Left kidney (tissue), 2 donors: ENCODE results near the gene SMIM22. TPM values are rescaled to one million over a fixed set of nuclear protein-coding genes. Genes with fewer than 3 reads are reported as not detected.
A peak's percentile ranks its signal among the peaks of the same experiment; 100 is the strongest.
"Not testable (repeated sequence)": the region's sequence is repeated elsewhere in the genome, so short reads cannot be mapped to it uniquely, and the experiment has no call there.

Experiments used
- DNase-seq: peaks from one replicate; pipeline ENCODE4 v3.0.0-alpha.2; 2013
- polyA plus RNA-seq: library from polyadenylated mRNA; unstranded; fragments of 120-200 nt; gene quantifications from one replicate; pipeline ENCODE4 v1.2.1, GENCODE V29; 2013; ENCODE audit not compliant: insufficient read length

The SMIM22 gene
- polyA plus RNA-seq, 1 donor = 5.8 TPM

DNA sequence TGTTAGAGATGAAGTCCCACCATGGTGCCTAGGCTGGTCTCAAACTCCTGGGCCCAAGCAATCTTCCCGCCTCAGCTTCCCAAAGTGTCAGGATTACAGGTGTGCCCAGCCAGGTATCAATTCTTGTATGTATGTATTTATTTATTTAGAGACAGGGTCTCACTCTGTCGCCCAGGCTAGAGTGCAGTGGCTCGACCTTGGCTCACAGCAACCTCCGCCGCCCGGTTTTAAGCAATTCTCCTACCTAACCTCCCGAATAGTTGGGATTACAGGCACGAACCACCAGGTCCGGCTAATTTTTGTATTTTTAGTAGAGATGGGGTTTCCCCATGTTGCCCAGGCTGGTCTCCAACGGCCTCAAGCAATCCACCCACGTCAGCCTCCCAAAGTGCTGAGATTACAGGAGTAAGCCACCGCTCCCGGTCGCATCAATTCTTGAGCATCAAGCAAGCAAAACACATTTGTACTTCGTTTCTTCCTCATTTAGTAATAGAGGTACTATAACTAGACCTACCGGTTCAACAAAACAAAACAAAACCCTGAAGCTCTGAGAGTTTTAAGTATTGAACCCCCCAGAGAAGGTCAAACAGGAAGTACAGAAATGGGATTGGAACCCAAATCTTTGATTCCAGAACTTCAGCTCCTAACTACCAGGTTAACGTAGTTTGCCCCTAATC is 27.2 kb upstream of the SMIM22 start:
- no peak for DNase-seq

DNA sequence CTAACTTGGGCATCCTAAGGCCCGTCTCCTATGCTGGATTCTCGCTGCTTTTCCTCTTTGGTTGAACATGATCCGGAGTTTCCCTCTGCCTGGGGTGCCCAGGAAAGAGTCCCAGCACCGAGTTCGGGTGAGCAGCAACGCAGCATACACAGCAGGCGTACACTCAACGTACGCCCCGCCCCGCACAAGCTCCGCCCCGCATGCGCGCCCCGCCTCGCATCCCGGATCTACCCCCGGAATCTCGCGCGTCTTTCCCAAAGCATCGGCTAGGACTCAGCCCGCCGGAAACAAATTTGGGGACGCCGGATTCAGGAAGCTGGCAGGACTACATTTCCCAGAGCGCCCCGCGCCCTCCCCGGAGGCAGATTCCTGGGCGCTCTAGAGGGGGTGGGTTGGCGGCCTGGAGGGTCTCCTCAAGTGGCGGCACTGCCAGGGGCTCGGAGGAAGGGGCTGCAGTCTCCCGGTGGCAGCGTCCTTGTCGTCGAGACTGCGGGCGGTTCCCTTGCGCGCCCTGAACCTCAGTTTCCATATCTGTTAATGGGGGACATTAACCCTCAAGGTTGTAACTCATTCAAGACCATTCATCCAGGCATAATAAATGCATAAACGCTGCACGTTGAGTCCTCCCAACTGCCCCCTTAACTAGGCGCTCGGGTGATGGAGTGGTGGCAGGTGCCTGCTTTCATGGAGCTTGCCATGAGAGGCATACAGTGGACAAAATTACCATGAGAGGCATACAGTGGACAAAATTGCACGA is 26.4 kb upstream of the SMIM22 start:
- peak; percentile 96 for DNase-seq

- no peak for DNase-seq
Observed at GRCh38 chr16:4769306-4769638, 25.9 kb upstream of the SMIM22 start.

- DNase-seq = no peak
Observed at GRCh38 chr16:4771646-4772045, 23.5 kb upstream of the SMIM22 start.

- DNase-seq = no peak
Observed at GRCh38 chr16:4772351-4772750, 22.8 kb upstream of the SMIM22 start.

GRCh38 chr16:4775005-4775404 is 20.2 kb upstream of the SMIM22 start:
- DNase-seq = no peak

DNA sequence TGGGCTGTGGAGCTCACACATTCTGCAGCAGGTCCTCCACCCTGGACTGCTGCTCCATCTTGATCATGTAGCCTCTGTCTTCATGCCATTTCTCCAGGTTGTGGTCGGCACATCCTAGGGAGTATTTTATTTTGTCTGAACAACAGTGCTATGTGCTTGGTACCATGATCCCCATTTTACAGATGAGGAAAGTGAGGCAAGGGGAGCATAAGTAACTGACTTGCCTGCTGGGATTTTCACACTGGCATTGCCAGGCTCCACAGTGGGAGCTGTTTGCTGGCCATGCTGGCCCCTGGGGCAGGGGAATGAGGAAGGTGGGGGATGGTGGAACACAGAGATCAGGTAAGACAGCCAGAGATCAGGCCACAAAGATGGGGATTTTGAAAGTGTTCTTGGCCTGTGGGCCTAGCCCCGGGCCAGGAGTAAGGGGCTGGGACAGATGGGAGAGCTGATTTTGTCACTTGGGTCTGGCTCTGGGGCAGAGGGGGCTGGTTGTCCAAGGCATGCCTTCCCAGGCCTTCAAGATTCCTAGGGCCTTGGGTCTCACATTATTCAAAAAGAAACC is 18.9 kb upstream of the SMIM22 start:
- no peak for DNase-seq

DNA sequence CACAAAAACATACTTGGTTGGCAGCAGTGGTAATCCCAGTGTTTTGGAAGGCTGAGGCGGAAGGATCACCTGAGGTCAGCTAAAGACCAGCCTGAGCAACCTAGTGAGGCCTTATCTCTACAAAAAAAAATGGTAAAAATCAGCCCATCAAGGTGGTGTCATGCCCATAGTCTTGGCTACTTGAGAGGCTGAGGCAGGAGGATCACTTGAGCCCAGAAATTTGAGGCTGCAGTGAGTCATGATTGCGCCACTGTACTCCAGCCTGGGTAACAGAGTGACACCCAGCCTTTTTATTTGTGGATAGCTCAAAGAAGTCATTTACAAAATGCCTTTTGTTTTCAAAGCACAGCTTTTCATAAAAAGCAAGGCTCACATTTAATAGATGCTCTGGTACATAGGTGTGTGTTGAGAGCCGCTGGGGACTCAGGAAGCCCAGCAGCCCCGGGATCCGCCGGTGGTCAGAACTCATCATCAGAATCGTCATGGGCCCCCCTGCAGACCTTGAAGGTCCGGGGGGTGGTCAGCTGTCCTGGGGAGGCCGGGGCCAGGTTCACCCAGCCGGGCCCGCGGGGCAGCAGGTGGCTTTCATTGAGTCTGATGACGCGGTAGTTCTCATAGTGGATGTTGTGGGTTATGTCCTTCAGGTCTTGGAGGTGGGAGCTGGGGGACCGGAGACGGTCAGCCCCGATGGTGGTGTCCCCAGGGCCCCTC is 17.7 kb upstream of the SMIM22 start:
- DNase-seq = no peak

GRCh38 chr16:4778050-4778392 is 17.1 kb upstream of the SMIM22 start:
- DNase-seq = no peak

DNA sequence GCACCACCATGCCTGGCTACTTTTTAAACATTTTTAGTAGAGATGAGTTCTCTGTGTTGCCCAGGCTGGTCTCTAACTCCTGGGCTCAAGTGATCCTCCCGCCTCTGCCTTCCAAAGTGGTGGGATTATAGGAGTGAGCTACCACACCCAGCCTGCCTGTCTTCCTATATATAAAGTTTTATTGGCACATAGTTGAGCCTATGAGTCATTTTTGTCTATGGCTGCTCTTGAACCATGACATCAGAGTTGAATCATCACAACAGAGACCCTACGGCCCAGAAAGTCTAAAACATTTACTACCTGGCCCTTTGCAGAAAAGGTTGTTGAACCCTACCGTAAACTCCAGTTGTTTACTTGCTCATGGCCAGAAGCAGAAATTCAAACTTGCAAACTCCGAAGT is 14.9 kb upstream of the SMIM22 start:
- DNase-seq = no peak

DNA sequence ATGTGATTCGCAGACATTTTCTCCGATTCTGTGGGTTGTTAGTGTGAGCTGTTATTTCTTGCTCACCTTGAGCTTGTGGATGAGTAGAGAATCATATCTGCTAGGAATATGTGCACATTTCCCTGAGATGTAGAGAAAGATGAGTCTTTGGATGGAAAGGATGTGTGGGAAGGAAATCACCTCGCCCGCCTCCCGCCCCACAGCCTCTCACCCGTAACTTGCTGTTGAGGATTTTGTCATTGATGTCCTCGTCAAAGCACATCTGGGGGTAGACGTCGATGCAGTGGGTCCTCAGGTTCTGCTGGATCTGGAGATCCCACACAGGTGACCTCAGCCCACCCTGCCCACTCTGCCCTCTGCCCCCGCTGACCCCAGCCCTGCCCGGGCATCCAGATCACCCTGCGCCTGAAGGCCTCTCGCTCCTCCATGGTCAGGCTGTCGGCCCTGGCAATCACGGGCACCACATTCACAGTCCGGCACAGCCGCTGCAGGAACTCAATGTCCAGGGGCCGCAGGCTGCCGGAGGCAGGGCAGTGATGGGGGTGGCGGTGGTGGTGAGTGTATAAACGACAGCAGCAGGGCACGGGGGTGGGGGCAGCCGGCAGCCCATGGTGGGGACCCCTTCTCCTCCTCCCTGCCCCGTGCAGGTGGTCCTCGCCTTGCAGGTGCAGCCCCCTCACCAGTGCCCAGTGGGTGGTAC is 11.8 kb upstream of the SMIM22 start:
- DNase-seq = no peak

DNA sequence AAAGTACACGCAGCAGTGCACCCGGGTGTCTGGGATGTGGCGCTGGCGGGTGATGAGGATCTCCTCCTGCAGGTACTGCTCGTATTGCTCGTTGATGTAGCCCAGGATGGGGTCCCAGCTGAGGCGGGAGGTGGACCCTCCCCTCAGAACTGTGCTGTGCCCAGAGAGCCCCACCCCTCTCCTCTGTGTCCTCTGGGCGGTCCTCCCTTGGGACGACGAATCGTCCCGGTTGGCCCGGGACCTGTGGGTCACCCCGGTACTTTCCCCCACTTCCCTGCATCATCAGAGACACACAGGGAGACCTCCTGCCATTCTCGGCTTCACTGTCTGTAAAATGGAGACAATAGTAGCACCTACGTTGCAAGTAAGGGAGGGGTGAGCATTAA is 11.2 kb upstream of the SMIM22 start:
- no peak for DNase-seq

DNA sequence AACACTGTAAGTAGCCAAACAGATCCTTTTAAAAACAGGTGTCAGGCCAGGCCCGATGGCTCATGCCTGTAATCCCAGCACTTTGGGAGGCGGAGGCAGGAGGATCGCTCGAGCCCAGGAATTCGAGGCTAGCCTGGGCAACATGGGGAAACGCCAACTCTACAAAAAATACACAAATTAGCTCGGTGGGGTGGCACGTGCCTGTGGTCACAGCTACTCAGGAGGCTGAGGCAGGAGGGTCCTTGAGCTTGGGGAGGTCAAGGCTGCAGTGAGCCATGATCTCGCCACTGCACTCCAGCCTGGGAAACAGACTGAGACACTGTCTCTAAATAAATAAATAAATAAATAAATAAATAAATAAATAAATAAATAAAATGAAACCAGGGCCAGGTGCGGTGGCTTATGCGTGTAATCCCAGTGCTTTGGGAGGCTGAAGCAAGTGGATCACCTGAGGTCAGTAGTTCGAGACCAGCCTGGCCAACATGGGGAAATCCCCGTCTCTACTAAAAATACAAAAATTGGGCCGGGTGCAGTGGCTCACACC is 10.7 kb upstream of the SMIM22 start:
- DNase-seq = not testable (repeated sequence)

DNA sequence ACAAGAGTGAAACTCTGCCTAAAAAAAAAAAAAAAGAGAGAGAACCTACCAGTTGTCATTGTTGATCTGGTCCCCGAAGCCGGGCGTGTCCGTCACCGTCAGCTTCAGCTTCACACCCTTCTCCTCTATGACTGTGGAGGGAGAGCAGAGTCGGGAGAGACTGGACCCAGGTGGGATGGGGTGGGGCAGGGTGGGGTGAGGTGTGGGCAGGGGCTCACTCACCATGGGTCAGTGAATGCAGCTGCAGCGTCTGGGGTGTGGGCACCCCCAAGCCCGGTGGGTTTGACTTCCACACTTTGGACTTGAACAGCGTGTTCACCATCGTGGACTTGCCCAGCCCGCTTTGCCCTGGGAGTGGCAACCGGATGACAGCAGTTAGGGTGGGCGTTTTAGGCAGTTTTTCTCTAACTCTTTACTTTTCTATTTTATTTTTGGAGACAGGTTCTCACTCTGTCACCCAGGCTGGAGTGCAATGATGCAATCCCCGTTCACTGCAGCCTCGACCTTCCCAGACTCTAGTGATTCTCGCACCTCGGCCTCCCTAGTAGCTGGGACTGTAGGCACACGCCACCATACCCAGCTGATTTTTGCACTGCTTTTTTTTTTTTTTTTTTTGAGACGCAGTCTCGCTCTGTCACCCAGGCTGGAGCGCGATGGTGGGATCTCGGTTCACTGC is 9.3 kb upstream of the SMIM22 start:
- DNase-seq = no peak

GRCh38 chr16:4787068-4787467 is 8.1 kb upstream of the SMIM22 start:
- DNase-seq = no peak

GRCh38 chr16:4787627-4788482 is 7.3 kb upstream of the SMIM22 start, which contains the start of gene SEPTIN12:
TSS of gene SEPTIN12 (minus strand) at chr16:4788345. CDS start at chr16:4787645, 700 bp downstream.
- DNase-seq = no peak

- no peak for DNase-seq
Observed at GRCh38 chr16:4788489-4788889, 6.7 kb upstream of the SMIM22 start.

- DNase-seq = no peak
Observed at GRCh38 chr16:4788910-4789309, 6.3 kb upstream of the SMIM22 start.

DNA sequence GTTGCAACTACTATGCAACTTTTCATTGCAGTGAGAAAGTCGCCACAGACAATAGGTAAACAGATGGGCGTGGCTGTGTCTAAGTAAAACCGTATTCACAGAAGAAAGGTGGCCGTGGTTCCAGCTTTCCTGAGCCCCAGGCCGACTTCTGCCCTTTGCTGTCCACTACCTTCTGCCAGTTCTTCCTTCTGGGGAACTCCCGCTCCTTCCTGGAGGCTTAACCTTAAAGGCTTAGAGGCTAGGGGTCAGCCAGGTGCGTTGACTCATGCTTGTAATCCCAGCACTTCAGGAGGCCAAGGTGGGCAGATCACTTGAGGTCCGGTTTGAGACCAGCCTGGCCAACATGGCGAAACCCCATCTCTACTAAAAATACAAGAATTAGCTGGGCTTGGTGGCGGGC is 4.9 kb upstream of the SMIM22 start:
- no peak for DNase-seq

- no peak for DNase-seq
Observed at GRCh38 chr16:4790871-4791270, 4.3 kb upstream of the SMIM22 start.
